Activated T-helper 2 cell treated with anti-CD3 and anti-CD28 coated beads, Interferon-gamma antibody, Interleukin-2, Interleukin-4, amounts not matched to agents 10 μg/mL and 5 μg/mL and 100 μg/mL, durations not matched to agents 14 hours and 24 hours and 36 hours (primary cell): ENCODE data around the gene SPDYE1. TPM values are rescaled to one million over a fixed set of nuclear protein-coding genes. Genes with fewer than 3 reads are reported as not detected.
A peak's percentile ranks its signal among the peaks of the same experiment; 100 is the strongest.
"Not testable (repeated sequence)": the region's sequence is repeated elsewhere in the genome, so short reads cannot be mapped to it uniquely, and the experiment has no call there.

Experiments
- DNase-seq: peaks from one replicate; pipeline ENCODE4 v3.0.0; 2021; ENCODE audit warnings: low spot score
- H3K27ac Mint-ChIP-seq: one replicate; pipeline ENCODE4 v1.8.0; 2021; ENCODE audit warnings: mixed read lengths
- H3K27me3 Mint-ChIP-seq: one replicate; pipeline ENCODE4 v1.8.0; 2021; ENCODE audit warnings: low read depth, mixed read lengths
- H3K36me3 Mint-ChIP-seq: one replicate; pipeline ENCODE4 v1.8.0; 2021; ENCODE audit warnings: low read depth, mixed read lengths
- H3K4me1 Mint-ChIP-seq: one replicate; pipeline ENCODE4 v1.8.0; 2021; ENCODE audit warnings: low read depth, mixed read lengths
- H3K4me3 Mint-ChIP-seq: one replicate; pipeline ENCODE4 v1.8.0; 2021; ENCODE audit warnings: low read depth, mild to moderate bottlenecking, moderate library complexity, mixed read lengths
- H3K9me3 Mint-ChIP-seq: one replicate; pipeline ENCODE4 v1.8.0; 2021; ENCODE audit warnings: mixed read lengths
- intact Hi-C: fragments of 100-400 bp; cut with micrococcal nuclease; formaldehyde crosslinking; loops from one replicate; pipeline ENCODE4 v1.15.1; 2023
- total RNA-seq: library from RNA; stranded (reverse); gene quantifications from 2 replicates; pipeline ENCODE4 v1.2.3, GENCODE V29; 2022

The SPDYE1 gene
- total RNA-seq, 1 donor from 2014 or later = not detected

- H3K27me3 Mint-ChIP-seq, intact Hi-C loops, H3K9me3 Mint-ChIP-seq, H3K4me1 Mint-ChIP-seq, H3K36me3 Mint-ChIP-seq: not testable (repeated sequence)
- DNase-seq = peak; percentile 81
- peak overlapping the region; percentile 59 for H3K27ac Mint-ChIP-seq
- H3K4me3 Mint-ChIP-seq = peak overlapping the region; percentile 22
These were observed 41.4 kb downstream of the SPDYE1 start for GRCh38 chr7:44038961-44039558.

- H3K27me3 Mint-ChIP-seq, DNase-seq, intact Hi-C loops, H3K9me3 Mint-ChIP-seq, H3K4me1 Mint-ChIP-seq, H3K36me3 Mint-ChIP-seq: not testable (repeated sequence)
- H3K27ac Mint-ChIP-seq = peak overlapping the region; percentile 71
- peak overlapping the region; percentile 71 for H3K4me3 Mint-ChIP-seq
These were observed 42.2 kb downstream of the SPDYE1 start for GRCh38 chr7:44039800-44040492.

GRCh38 chr7:44040493-44040891 lies 42.8 kb downstream of the SPDYE1 start:
- H3K4me1 Mint-ChIP-seq, H3K27me3 Mint-ChIP-seq, intact Hi-C loops, H3K9me3 Mint-ChIP-seq, H3K36me3 Mint-ChIP-seq: not testable (repeated sequence)
- DNase-seq = peak; percentile 61
- H3K4me3 Mint-ChIP-seq = peak overlapping the region; percentile 75
- peak overlapping the region; percentile 79 for H3K27ac Mint-ChIP-seq

GRCh38 chr7:44042221-44042620 lies 44.5 kb downstream of the SPDYE1 start:
- Mint-ChIP-seq H3K27ac (peak overlapping the region; percentile 51), H3K27me3 (no peaks in the 10 kb centered on the region), H3K4me1 (peaks cover 26% of the 10 kb centered on the region), H3K9me3 (no peaks in the 10 kb centered on the region), H3K36me3 (peaks cover 21% of the 10 kb centered on the region), H3K4me3 (peak overlapping the region; percentile 48)
- intact Hi-C loops = no loop called here
- DNase-seq = no peak

GRCh38 chr7:44043902-44044301 lies 46.2 kb downstream of the SPDYE1 start:
- no peak for DNase-seq
- no peaks in the 10 kb centered on the region for H3K27me3 Mint-ChIP-seq
- intact Hi-C loops = loop anchor here (1.0 kb wide), 2 partner anchors 25 to 38 kb away; partner anchors contain the start of gene POLM
- H3K27ac Mint-ChIP-seq = peak overlapping the region; percentile 83
- H3K4me3 Mint-ChIP-seq = peak overlapping the region; percentile 90
- no peaks in the 10 kb centered on the region for H3K9me3 Mint-ChIP-seq
- peaks cover 33% of the 10 kb centered on the region for H3K4me1 Mint-ChIP-seq
- peaks cover 33% of the 10 kb centered on the region for H3K36me3 Mint-ChIP-seq

DNA sequence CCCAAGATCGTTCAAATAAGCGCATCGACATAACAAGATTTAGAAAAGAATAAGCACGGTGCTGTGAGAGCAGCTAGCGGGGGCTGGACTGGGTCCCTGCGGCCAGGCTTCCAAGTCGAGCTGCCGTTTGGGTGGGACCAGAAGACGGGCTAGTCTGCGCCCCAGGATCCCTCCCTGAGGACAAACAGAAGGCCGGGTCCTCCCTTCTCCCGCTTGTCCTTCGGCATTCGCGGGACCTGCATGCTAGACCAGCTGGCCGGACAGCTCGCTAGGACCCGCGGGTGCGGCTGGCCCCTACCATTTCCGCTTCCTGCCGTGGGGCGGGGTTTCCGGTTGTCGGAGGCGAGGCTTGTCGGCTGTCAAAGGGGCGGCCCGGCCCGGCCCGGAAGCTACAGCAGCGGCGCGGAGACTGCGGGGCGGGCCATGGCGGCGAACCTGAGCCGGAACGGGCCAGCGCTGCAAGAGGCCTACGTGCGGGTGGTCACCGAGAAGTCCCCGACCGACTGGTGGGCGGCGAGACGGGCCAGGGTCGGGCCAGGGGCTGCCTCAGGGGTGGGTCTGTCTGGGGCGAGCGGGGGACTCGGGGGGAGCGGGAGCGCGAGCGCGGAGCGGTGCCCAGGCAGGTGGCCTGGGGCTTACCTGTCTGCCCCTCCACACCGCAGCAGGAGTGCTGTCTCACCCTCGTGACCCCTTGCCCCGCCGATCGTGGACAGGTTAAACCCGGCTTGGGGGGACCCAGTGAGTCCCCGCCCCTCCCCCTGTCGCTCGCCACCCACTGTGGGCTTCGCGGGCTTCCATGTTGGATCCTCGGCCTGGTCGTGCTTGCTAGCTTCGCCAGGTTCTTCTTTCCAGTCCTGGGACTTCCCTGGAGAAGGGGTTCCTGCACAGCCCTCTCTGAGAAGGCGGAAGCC lies 46.9 kb downstream of the SPDYE1 start, which contains the start of gene DBNL:
TSS of gene DBNL (plus strand) at position 388 of the 911 bp plus-strand sequence. CDS start at position 424, 36 bp downstream.
- peaks cover 30% of the 10 kb centered on the region for H3K4me1 Mint-ChIP-seq
- H3K27me3 Mint-ChIP-seq = no peaks in the 10 kb centered on the region
- H3K27ac Mint-ChIP-seq = peak within 1 kb of the TSS; percentile 87
- intact Hi-C loops = loop anchor here (1.0 kb wide), 2 partner anchors 25 to 38 kb away; partner anchors contain the start of gene POLM
- peak; percentile 89 for DNase-seq
- H3K4me3 Mint-ChIP-seq = peak within 1 kb of the TSS; percentile 90
- H3K9me3 Mint-ChIP-seq = no peaks in the 10 kb centered on the region
- peaks cover 38% of the 10 kb centered on the region for H3K36me3 Mint-ChIP-seq

DNA sequence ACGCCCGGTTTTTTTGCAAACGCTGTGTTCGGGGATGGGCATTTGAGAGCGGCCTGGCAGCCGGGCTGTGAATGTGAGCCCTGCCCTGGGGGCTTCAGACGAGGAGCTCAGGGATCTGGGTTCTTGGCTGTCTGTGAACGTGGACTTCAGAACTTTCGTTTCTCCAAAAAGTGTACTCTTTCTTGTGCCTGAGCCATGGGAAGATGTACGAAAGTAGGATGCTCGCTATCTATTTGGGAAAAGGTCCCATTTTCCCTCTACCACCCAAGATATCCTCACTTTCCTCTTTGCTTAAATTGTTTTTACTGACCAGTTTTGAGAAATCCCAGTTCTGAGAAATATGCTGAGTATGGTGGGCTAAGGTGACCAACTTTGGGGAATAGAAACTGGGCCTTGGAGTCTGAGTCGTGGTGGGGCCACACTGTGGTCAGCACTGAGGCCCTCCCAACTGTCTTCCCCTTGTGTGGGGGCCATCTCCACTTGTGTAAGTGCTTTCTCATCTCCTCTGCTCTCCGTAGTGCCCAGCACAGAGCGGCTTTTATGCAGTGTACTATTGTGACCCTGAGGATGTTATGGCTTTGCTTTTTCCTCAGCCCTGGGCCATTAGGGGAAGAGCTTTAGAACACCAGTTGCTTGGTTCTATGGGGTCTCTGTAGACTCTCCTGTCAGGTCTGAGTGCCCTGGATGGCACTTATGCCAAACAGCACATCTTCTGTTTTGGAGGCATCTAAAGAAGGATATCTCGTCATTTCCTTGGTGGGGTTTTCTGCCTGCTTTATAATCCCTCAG lies 47.7 kb downstream of the SPDYE1 start:
- peaks cover 45% of the 10 kb centered on the region for H3K36me3 Mint-ChIP-seq
- H3K4me1 Mint-ChIP-seq = peaks cover 30% of the 10 kb centered on the region
- no peak for DNase-seq
- H3K27me3 Mint-ChIP-seq = no peaks in the 10 kb centered on the region
- H3K4me3 Mint-ChIP-seq = peak overlapping the region; percentile 90
- intact Hi-C loops = no loop called here
- H3K27ac Mint-ChIP-seq = peak overlapping the region; percentile 87
- no peaks in the 10 kb centered on the region for H3K9me3 Mint-ChIP-seq

- Mint-ChIP-seq H3K4me1 (peaks cover 33% of the 10 kb centered on the region), H3K9me3 (no peaks in the 10 kb centered on the region), H3K4me3 (peak overlapping the region; percentile 90), H3K36me3 (peaks cover 56% of the 10 kb centered on the region), H3K27me3 (no peaks in the 10 kb centered on the region), H3K27ac (peak overlapping the region; percentile 87)
- intact Hi-C loops = no loop called here
- DNase-seq = no peak
These were observed 48.8 kb downstream of the SPDYE1 start for GRCh38 chr7:44046321-44047061.

DNA sequence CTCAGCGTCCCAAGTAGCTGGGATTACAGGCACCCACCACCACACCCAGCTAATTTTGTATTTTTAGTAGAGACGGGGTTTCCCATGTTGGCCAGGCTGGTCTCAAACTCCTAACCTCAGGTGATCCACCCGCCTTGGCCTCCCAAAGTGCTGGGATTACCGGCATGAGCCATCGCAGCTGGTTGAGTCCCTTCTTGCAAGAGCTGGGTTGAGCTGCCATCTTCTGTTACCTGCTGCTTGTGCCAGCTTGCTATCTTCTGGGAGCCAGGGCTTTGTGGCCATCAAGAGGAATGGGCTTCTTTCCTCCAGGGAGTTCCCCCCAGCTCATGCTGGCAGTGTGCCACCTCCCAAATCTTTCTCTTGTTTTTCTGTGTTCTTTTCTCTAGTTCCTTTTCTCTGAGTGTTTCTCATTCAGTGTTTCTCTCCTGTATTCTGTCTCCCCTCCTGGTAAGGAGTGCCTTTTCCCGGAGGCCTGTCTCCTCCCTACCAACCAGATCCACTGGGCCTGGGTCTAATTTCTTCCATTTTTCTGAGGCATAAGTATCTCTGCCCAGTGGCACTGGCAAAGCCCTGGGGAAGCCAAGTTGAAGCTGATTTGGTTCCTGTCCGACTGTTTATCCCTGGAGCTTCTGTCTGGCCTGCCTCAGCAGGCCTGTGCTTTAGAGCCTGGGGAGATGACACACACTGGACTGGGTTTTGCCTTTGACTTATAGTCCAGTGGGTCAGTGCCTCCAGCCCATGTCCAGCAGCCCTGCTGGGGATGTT lies 50.5 kb downstream of the SPDYE1 start:
- DNase-seq = no peak
- intact Hi-C loops = no loop called here
- H3K27me3 Mint-ChIP-seq = no peaks in the 10 kb centered on the region
- peaks cover 69% of the 10 kb centered on the region for H3K36me3 Mint-ChIP-seq
- no peak overlapping the region for H3K4me3 Mint-ChIP-seq
- no peaks in the 10 kb centered on the region for H3K9me3 Mint-ChIP-seq
- H3K27ac Mint-ChIP-seq = no peak overlapping the region
- peaks cover 33% of the 10 kb centered on the region for H3K4me1 Mint-ChIP-seq

DNA sequence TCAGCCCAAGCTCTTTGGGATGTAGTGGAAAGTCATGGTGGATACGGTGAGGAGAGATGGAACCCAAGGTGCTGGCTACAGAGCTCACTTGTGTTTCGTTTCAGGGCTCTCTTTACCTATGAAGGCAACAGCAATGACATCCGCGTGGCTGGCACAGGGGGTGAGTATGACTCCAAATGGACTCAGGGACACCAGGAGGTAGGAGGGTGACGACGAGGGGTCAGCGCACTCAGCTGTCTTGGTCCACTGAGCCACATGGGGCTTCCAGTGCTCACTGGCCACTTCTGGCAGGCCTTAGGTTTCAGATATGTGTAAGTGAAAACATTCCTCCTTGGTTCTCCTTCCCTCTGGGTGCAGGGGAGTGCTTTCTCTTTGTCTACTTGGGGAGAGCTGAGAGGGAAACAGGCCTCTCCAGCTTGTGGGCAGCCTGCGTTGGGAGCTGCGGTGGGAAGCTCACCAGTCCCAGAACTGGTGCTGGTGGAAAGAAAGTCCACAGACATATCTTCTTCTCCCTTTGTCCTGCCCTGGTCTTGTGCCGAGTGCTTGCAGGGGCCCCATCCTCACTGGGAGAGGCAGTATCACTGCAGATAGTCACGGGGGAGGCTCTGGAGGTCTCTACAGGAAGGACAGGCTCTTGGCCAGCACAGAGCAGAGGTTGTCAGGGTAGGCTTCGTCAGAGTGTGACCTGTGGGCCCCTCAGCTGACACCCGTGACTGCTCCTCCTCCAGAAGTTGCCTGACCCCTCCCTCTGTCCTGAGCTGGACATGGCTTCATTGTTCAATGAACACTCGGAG lies 52.6 kb downstream of the SPDYE1 start:
- intact Hi-C loops = no loop called here
- Mint-ChIP-seq H3K9me3 (no peaks in the 10 kb centered on the region), H3K27ac (no peak overlapping the region), H3K27me3 (no peaks in the 10 kb centered on the region), H3K4me1 (peaks cover 29% of the 10 kb centered on the region), H3K4me3 (no peak overlapping the region), H3K36me3 (peaks cover 72% of the 10 kb centered on the region)
- no peak for DNase-seq
